A673 (cell line): ENCODE data around the gene TMEM186.

Experiments used
- EZH2 ChIP-seq: fragments of 200-600 bp; sonication (generic); IDR thresholded peaks from 2 replicates; pipeline ENCODE4 v1.6.1; 2017; ENCODE audit warnings: borderline replicate concordance, low read depth, mild to moderate bottlenecking, mixed read lengths, antibody characterized with exemption, low read length; ENCODE audit not compliant: poor library complexity, severe bottlenecking
- TF ChIP-seq, protein P1 (sequence below): fragments of 300-800, 200-600 bp; sonication (generic); conservative IDR thresholded peaks from 2 replicates; pipeline ENCODE4 v1.5.1; 2017; ENCODE audit warnings: low read depth, mild to moderate bottlenecking, antibody characterized with exemption, low read length, moderate library complexity, mixed read lengths

DNA sequence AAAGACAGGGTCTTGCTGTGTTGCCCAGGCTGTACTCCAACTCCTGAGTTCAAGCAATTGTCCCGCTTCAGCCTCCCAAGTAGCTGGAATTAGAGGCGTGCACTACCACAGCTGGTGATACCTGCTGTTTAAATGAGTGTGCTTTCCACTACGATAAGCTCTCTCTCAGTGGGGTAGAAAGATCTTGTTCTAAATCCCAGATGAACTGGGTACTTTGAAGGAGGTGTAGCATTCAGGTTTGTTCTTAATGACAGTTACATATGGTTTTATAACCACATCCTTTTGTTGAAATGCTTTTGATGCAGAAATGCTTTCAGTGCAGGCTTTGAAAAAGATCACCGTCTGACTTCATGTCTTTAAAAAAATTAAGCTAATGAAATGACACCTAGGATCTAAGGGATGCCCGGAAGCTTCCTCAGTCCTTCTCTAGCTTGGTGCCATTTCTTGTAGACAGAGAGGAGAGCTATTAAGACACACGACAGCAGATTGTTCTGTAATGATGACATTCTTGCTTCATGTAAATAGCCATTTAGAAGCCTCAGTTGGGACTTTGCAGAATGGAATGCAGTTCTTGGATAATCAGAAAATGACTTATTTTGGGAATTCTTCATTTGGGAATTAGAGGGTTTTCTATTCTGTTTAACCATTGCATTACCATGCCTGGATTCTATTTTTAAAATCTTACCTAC lies 19.7 kb upstream of the TMEM186 start:
- TF ChIP-seq, protein P1, sequence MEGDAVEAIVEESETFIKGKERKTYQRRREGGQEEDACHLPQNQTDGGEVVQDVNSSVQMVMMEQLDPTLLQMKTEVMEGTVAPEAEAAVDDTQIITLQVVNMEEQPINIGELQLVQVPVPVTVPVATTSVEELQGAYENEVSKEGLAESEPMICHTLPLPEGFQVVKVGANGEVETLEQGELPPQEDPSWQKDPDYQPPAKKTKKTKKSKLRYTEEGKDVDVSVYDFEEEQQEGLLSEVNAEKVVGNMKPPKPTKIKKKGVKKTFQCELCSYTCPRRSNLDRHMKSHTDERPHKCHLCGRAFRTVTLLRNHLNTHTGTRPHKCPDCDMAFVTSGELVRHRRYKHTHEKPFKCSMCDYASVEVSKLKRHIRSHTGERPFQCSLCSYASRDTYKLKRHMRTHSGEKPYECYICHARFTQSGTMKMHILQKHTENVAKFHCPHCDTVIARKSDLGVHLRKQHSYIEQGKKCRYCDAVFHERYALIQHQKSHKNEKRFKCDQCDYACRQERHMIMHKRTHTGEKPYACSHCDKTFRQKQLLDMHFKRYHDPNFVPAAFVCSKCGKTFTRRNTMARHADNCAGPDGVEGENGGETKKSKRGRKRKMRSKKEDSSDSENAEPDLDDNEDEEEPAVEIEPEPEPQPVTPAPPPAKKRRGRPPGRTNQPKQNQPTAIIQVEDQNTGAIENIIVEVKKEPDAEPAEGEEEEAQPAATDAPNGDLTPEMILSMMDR: no peak
- no peak for TF ChIP-seq EZH2
